ENCODE results near the gene CDCA7. TPM values are rescaled to one million over a fixed set of nuclear protein-coding genes. Genes with fewer than 3 reads are reported as not detected.

The CDCA7 gene
- total RNA-seq, 1 experiment from 2014 or later: 50.3 TPM

GRCh38 chr2:173359231-173359630, 4.6 kb downstream of the CDCA7 start:
- Histone ChIP-seq H2BK20ac (ENCODE audit: low read depth, low read length, poor library complexity, severe bottlenecking) (no peak overlapping the region), H2BK5ac (ENCODE audit: insufficient read length, low read length) (no peak overlapping the region), H3K23ac (ENCODE audit: insufficient read length, low read depth, low read length) (no peak overlapping the region), H3K9me3 (ENCODE audit: control insufficient read depth, low read depth, low read length) (no peaks in the 10 kb centered on the region), H2BK12ac (ENCODE audit: insufficient read length, low read depth, low read length) (no peak overlapping the region), H2AFZ (ENCODE audit: low read length) (no peak overlapping the region), H3K4me1 (ENCODE audit: insufficient read depth, low read length) (no peaks in the 10 kb centered on the region), H3K27me3 (ENCODE audit: insufficient read depth, low read length) (no peaks in the 10 kb centered on the region), H3K4ac (ENCODE audit: low read depth, low read length) (no peak overlapping the region), H4K8ac (replicated peaks; ENCODE audit: insufficient read length, low read depth, low read length) (no peak overlapping the region), H3K23me2 (ENCODE audit: insufficient read length, low read depth, low read length, poor library complexity, severe bottlenecking) (peaks cover 13% of the 10 kb centered on the region), H4K20me1 (ENCODE audit: control insufficient read depth, insufficient read depth, insufficient read length) (no peaks in the 10 kb centered on the region), H4K91ac (ENCODE audit: insufficient read length, low read depth, low read length) (no peak overlapping the region), H3K79me1 (ENCODE audit: insufficient read depth, low read depth, low read length, poor library complexity, severe bottlenecking) (peaks cover 5% of the 10 kb centered on the region), H4K5ac (ENCODE audit: insufficient read length, low read depth, low read length) (no peak overlapping the region), H3K9ac (ENCODE audit: extremely low read depth, insufficient read length, low read length) (no peak overlapping the region), H2AK5ac (ENCODE audit: insufficient read length, low read length) (no peak overlapping the region), H2BK120ac (ENCODE audit: low read depth, low read length, poor library complexity, severe bottlenecking) (no peak overlapping the region), H3K56ac (ENCODE audit: insufficient read length, low read depth, low read length) (no peak overlapping the region), H2BK15ac (ENCODE audit: low read depth, low read length) (no peak overlapping the region), H3K79me2 (ENCODE audit: insufficient read depth, low read length) (peaks cover 38% of the 10 kb centered on the region), H3K27ac (ENCODE audit: insufficient read length, low read depth, low read length) (no peak overlapping the region), H3K4me2 (ENCODE audit: insufficient read depth, insufficient read length, low read length) (no peak overlapping the region), H3K18ac (ENCODE audit: insufficient read length, low read depth, low read length) (no peak overlapping the region), H3K14ac (ENCODE audit: insufficient read depth, low read length) (no peak overlapping the region), H3T11ph (ENCODE audit: low read length) (no peak overlapping the region)
- Mint-ChIP-seq H3K36me3 (ENCODE audit: insufficient read depth in 1 of 3, low read depth in 3 of 3) (peaks cover 44 to 55% (median 53%) of the 10 kb centered on the region in 3 experiments), H3K27ac (no peak overlapping the region), H3K4me3 (no peak overlapping the region), H3K9me3 (no peaks in the 10 kb centered on the region), H3K4me1 (peaks cover 20 to 23% of the 10 kb centered on the region in 2 experiments), H3K27me3 (ENCODE audit: low read depth) (peaks cover 1% of the 10 kb centered on the region; the same call in 1 of the 2 replicates)
- WGBS (ENCODE audit: extremely low coverage, insufficient read length, low lambda C conversion rate): no CpG with 5 or more reads among the region's 8 CpGs
- no peak for DNase-seq
- TF ChIP-seq CTCF (conservative IDR thresholded peaks at IDR 0.05): no peak

Measured in H9 (cell line).